Lung (tissue), 12 donors: ENCODE measurements around the gene STK32A. TPM values are rescaled to one million over a fixed set of nuclear protein-coding genes. Genes with fewer than 3 reads are reported as not detected.
A peak's percentile ranks its signal among the peaks of the same experiment; 100 is the strongest.

Source experiments
- ATAC-seq: fragments of 200-7000 bp; cut with Tn5 transposase; one replicate; pipeline ENCODE4 v1.9.1; 2020; ENCODE audit warnings: moderate number of reproducible peaks; ENCODE audit not compliant: insufficient read depth, low FRiP score
- DNase-seq, 3 donors: peaks; one replicate each; pipeline ENCODE4 v3.0.0-alpha.2; 2013 to 2017
- H3K27ac ChIP-seq, 2 donors: one replicate each; pipeline ENCODE4 v1.5.1; 2013; ENCODE audit warnings: mild to moderate bottlenecking in 2 of 2, moderate library complexity in 2 of 2, control low read depth in 1 of 2, inconsistent platforms in 1 of 2, low read depth in 1 of 2, low read length in 1 of 2
- H3K27me3 ChIP-seq, 3 donors: one replicate each; pipeline ENCODE4 v1.5.1; 2013; ENCODE audit warnings: low read length in 2 of 3; ENCODE audit not compliant: control insufficient read depth in 3 of 3, insufficient read depth in 3 of 3
- H3K36me3 ChIP-seq, 4 donors: one replicate each; pipeline ENCODE4 v1.5.1; 2013; ENCODE audit warnings: low read length in 4 of 4, mild to moderate bottlenecking in 1 of 4, moderate library complexity in 1 of 4; ENCODE audit not compliant: control insufficient read depth in 4 of 4, insufficient read depth in 4 of 4
- H3K4me1 ChIP-seq, 5 donors: one replicate each; pipeline ENCODE4 v1.5.1; 2013; ENCODE audit warnings: low read length in 5 of 5, mild to moderate bottlenecking in 2 of 5, moderate library complexity in 1 of 5; ENCODE audit not compliant: control insufficient read depth in 5 of 5, insufficient read depth in 5 of 5
- H3K4me3 ChIP-seq: one replicate; pipeline ENCODE4 v1.5.1; 2013; ENCODE audit warnings: mild to moderate bottlenecking, control low read depth, moderate library complexity
- H3K9ac ChIP-seq, 2 donors: one replicate each; pipeline ENCODE4 v1.5.1; 2013; ENCODE audit warnings: low read length in 2 of 2, control low read depth in 1 of 2; ENCODE audit not compliant: insufficient read depth in 1 of 2
- H3K9me3 ChIP-seq, 4 donors: one replicate each; pipeline ENCODE4 v1.5.1; 2013; ENCODE audit warnings: low read length in 3 of 4, mild to moderate bottlenecking in 1 of 4, moderate library complexity in 1 of 4; ENCODE audit not compliant: control insufficient read depth in 4 of 4, insufficient read depth in 3 of 4
- WGBS, 2 donors: extraction: QIAGEN DNeasy Blood & Tissue Kit; methylation state at CpG; one replicate each; pipeline ENCODE4 v1.1.7; 2013; 5-methylcytosine and 5-hydroxymethylcytosine counted together
- polyA plus RNA-seq, 2 donors: library from polyadenylated mRNA; stranded (reverse); fragments of 200-250 nt; gene quantifications; one replicate each; pipeline ENCODE4 v1.2.1, GENCODE V29; 2013
- total RNA-seq, 2 donors: library from RNA; depleted of rRNA in 1 of 2; stranded (reverse); fragments of >200 nt in 1 of 2; gene quantifications; one replicate each; pipeline ENCODE4 v1.2.1, GENCODE V29; 2014 to 2021
- TF ChIP-seq, protein P1 (sequence below): IDR thresholded peaks from 2 replicates; pipeline ENCODE4 v1.5.1; 2012; ENCODE audit warnings: mild to moderate bottlenecking; ENCODE audit errors: control extremely low read depth, extremely low read depth
- donor health status: control.
- donor health status: control.
- donor health status: Bipolar disorder and iron deficiency.
- donor health status: healthy.
- donor health status: DM: yes; HTN: yes; CAD: no.

The STK32A gene
- total and polyA plus RNA-seq, 4 donors = 1.1 to 8.7 (median 4.6) TPM

DNA sequence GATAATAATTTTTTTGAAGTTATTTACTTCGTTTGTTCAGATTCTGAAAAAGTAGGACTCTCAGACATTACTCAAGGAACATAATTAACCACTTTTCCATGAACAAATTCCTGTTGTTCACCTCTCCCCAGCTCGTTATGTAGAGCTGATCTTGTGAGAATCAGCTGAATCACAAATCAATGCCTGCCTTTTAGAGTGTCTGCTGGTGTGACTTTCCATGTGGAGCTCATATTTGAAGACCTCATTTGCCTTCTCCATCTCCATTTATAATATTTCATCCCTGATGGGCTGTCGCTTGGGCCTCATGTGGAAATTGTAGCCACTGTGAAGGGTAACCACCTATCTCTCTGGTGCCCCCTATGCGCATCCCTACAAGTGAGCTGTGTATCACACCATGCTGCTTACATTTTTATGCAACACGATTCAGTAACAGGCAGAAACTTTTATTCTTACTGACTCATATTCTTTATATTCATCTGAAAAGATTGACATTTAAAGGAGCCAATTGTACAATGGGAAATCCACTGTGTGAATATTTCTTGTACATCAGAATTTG is 111.3 kb downstream of the STK32A start:
- Histone ChIP-seq H3K9me3 (no peaks in the 10 kb centered on the region), H3K36me3 (no peaks in the 10 kb centered on the region), H3K4me3 (no peak overlapping the region), H3K4me1 (peaks cover 0 to 4% (median 0%) of the 10 kb centered on the region in 5 donors), H3K27me3 (no peaks in the 10 kb centered on the region), H3K9ac (no peak overlapping the region), H3K27ac (no peak overlapping the region)
- 84 to 85% methylated on average over 5 of the region's 5 CpGs for WGBS, 2 donors
- TF ChIP-seq, protein P1, sequence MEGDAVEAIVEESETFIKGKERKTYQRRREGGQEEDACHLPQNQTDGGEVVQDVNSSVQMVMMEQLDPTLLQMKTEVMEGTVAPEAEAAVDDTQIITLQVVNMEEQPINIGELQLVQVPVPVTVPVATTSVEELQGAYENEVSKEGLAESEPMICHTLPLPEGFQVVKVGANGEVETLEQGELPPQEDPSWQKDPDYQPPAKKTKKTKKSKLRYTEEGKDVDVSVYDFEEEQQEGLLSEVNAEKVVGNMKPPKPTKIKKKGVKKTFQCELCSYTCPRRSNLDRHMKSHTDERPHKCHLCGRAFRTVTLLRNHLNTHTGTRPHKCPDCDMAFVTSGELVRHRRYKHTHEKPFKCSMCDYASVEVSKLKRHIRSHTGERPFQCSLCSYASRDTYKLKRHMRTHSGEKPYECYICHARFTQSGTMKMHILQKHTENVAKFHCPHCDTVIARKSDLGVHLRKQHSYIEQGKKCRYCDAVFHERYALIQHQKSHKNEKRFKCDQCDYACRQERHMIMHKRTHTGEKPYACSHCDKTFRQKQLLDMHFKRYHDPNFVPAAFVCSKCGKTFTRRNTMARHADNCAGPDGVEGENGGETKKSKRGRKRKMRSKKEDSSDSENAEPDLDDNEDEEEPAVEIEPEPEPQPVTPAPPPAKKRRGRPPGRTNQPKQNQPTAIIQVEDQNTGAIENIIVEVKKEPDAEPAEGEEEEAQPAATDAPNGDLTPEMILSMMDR = no peak
- ATAC-seq (no peak), DNase-seq (no peak)

GRCh38 chr5:147348046-147348445 is 113.2 kb downstream of the STK32A start:
- DNase-seq = no peak
- 84 to 94% methylated on average over 2 of the region's 2 CpGs for WGBS, 2 donors
- no peak overlapping the region for H3K27ac ChIP-seq
- H3K4me1 ChIP-seq = peaks cover 0 to 4% (median 0%) of the 10 kb centered on the region in 5 donors
- no peaks in the 10 kb centered on the region for H3K36me3 ChIP-seq
- no peaks in the 10 kb centered on the region for H3K9me3 ChIP-seq
- no peaks in the 10 kb centered on the region for H3K27me3 ChIP-seq
- TF ChIP-seq, protein P1 = no peak
- H3K9ac ChIP-seq = no peak overlapping the region
- ATAC-seq = peak; percentile 47
- H3K4me3 ChIP-seq = no peak overlapping the region

GRCh38 chr5:147348451-147348850 is 113.6 kb downstream of the STK32A start:
- 94 to 98% methylated on average over 5 of the region's 5 CpGs for WGBS, 2 donors
- ATAC-seq (no peak), DNase-seq (no peak)
- Histone ChIP-seq H3K36me3 (no peaks in the 10 kb centered on the region), H3K27me3 (no peaks in the 10 kb centered on the region), H3K9me3 (no peaks in the 10 kb centered on the region), H3K9ac (no peak overlapping the region), H3K27ac (no peak overlapping the region), H3K4me3 (no peak overlapping the region), H3K4me1 (peaks cover 0 to 4% (median 0%) of the 10 kb centered on the region in 5 donors)
- TF ChIP-seq, protein P1 = no peak

DNA sequence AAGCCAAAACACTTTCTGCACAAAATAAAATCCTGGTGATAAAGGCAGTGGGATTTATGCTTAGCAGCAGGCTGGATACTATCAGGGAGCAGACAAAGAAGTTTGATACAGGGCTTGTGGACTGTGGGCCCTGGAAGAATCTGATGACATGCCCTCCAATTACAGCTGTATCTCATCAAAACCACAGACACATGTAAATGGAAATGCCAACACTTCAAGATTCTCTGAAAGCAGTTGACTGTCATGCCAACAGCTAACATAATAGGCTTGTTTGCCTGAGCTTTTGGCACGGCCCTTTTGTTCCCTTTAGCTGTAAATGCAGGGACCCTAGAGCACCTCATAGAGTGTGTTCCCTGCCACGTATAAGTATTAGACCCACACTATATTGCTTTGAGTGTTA is 114.4 kb downstream of the STK32A start:
- H3K36me3 ChIP-seq = no peaks in the 10 kb centered on the region
- H3K27ac ChIP-seq = no peak overlapping the region
- WGBS, 2 donors = 60 to 72% methylated on average over 2 of the region's 2 CpGs
- H3K4me3 ChIP-seq = no peak overlapping the region
- H3K9me3 ChIP-seq = no peaks in the 10 kb centered on the region
- ATAC-seq (no peak), DNase-seq (peak in 2 of 3 donors; percentile 44 to 74)
- TF ChIP-seq, protein P1 = no peak
- H3K4me1 ChIP-seq = peaks cover 0 to 4% (median 0%) of the 10 kb centered on the region in 5 donors
- no peak overlapping the region for H3K9ac ChIP-seq
- H3K27me3 ChIP-seq = no peaks in the 10 kb centered on the region
